Osteoblast (primary cell): ENCODE measurements around the gene CCDC13. TPM values are rescaled to one million over a fixed set of nuclear protein-coding genes. Genes with fewer than 3 reads are reported as not detected.
A peak's percentile ranks its signal among the peaks of the same experiment; 100 is the strongest.

Experiments
- DNase-seq: peaks from one replicate; pipeline ENCODE4 v3.0.0; 2011; ENCODE audit warnings: low spot score, mixed read lengths; ENCODE audit not compliant: insufficient read length; ENCODE audit errors: missing footprints
- H2AFZ ChIP-seq: 2 replicates; pipeline ENCODE4 v1.6.0; 2011; ENCODE audit warnings: mild to moderate bottlenecking, low read length
- H3K27ac ChIP-seq: 2 replicates; pipeline ENCODE4 v1.5.1; 2011; ENCODE audit warnings: mild to moderate bottlenecking, low read depth, low read length, moderate library complexity
- H3K27me3 ChIP-seq: 2 replicates; pipeline ENCODE4 v1.6.0; 2012; ENCODE audit warnings: mild to moderate bottlenecking, control low read depth, inconsistent platforms, low read length, moderate library complexity; ENCODE audit not compliant: insufficient read depth
- H3K36me3 ChIP-seq: 2 replicates; pipeline ENCODE4 v1.5.1; 2011; ENCODE audit warnings: mild to moderate bottlenecking, low read length, control low read depth, moderate library complexity; ENCODE audit not compliant: insufficient read depth
- H3K4me1 ChIP-seq: 2 replicates; pipeline ENCODE4 v1.5.1; 2011; ENCODE audit warnings: mild to moderate bottlenecking, low read length, control low read depth, moderate library complexity; ENCODE audit not compliant: insufficient read depth
- H3K4me2 ChIP-seq: 2 replicates; pipeline ENCODE4 v1.6.0; 2011; ENCODE audit warnings: mild to moderate bottlenecking, low read length; ENCODE audit not compliant: insufficient read depth
- H3K4me3 ChIP-seq: fragments of 200-600 bp; sonication (generic); 3 replicates; pipeline ENCODE4 v1.5.1; 2012; ENCODE audit warnings: mild to moderate bottlenecking, low read length, inconsistent platforms; ENCODE audit not compliant: insufficient read depth
- H3K79me2 ChIP-seq: 2 replicates; pipeline ENCODE4 v1.6.0; 2012; ENCODE audit warnings: mild to moderate bottlenecking, low read length, control low read depth, inconsistent platforms; ENCODE audit not compliant: insufficient read depth
- H3K9me3 ChIP-seq: 2 replicates; pipeline ENCODE4 v1.5.1; 2011; ENCODE audit warnings: low read depth, low read length, control low read depth
- H4K20me1 ChIP-seq: 2 replicates; pipeline ENCODE4 v1.6.0; 2012; ENCODE audit warnings: mild to moderate bottlenecking, low read length, control low read depth; ENCODE audit not compliant: insufficient read depth
- CTCF ChIP-seq: IDR thresholded peaks from 2 replicates; pipeline ENCODE4 v1.5.1; 2011; ENCODE audit warnings: mild to moderate bottlenecking, low read depth, low read length, moderate library complexity; ENCODE audit errors: extremely low read depth
- total RNA-seq: library from RNA; depleted of rRNA; stranded (reverse); fragments of >200 nt; gene quantifications from 2 replicates; pipeline ENCODE4 v1.2.3, GENCODE V29; 2012

CCDC13 gene
- total RNA-seq, 1 donor: 0.72 TPM

- Histone ChIP-seq H3K27me3 (peaks cover 6% of the 10 kb centered on the region), H3K36me3 (no peaks in the 10 kb centered on the region), H3K4me1 (no peaks in the 10 kb centered on the region), H3K9me3 (no peaks in the 10 kb centered on the region), H3K79me2 (no peaks in the 10 kb centered on the region), H4K20me1 (no peaks in the 10 kb centered on the region), H3K4me3 (no peak overlapping the region), H2AFZ (no peak overlapping the region), H3K27ac (no peak overlapping the region), H3K4me2 (no peak overlapping the region)
- no peak for DNase-seq
- TF ChIP-seq CTCF: no peak
Measured at GRCh38 chr3:42732196-42732828, 40.7 kb downstream of the CCDC13 start.

GRCh38 chr3:42731476-42732195, 41.4 kb downstream of the CCDC13 start:
- no peaks in the 10 kb centered on the region for H4K20me1 ChIP-seq
- H3K27ac ChIP-seq: no peak overlapping the region
- no peak overlapping the region for H2AFZ ChIP-seq
- no peak for TF ChIP-seq CTCF
- DNase-seq: no peak
- H3K27me3 ChIP-seq: peaks cover 6% of the 10 kb centered on the region
- no peak overlapping the region for H3K4me3 ChIP-seq
- H3K79me2 ChIP-seq: no peaks in the 10 kb centered on the region
- no peak overlapping the region for H3K4me2 ChIP-seq
- no peaks in the 10 kb centered on the region for H3K4me1 ChIP-seq
- H3K9me3 ChIP-seq: no peaks in the 10 kb centered on the region
- no peaks in the 10 kb centered on the region for H3K36me3 ChIP-seq

- no peaks in the 10 kb centered on the region for H3K36me3 ChIP-seq
- H3K9me3 ChIP-seq: no peaks in the 10 kb centered on the region
- H3K4me3 ChIP-seq: no peak overlapping the region
- no peak overlapping the region for H3K4me2 ChIP-seq
- no peak for TF ChIP-seq CTCF
- H3K4me1 ChIP-seq: no peaks in the 10 kb centered on the region
- H3K79me2 ChIP-seq: no peaks in the 10 kb centered on the region
- no peak overlapping the region for H2AFZ ChIP-seq
- H4K20me1 ChIP-seq: no peaks in the 10 kb centered on the region
- no peak for DNase-seq
- no peak overlapping the region for H3K27ac ChIP-seq
- peaks cover 6% of the 10 kb centered on the region for H3K27me3 ChIP-seq
Measured at GRCh38 chr3:42730706-42731420, 42.2 kb downstream of the CCDC13 start.

GRCh38 chr3:42730294-42730693, 42.8 kb downstream of the CCDC13 start:
- peaks cover 6% of the 10 kb centered on the region for H3K27me3 ChIP-seq
- H3K36me3 ChIP-seq: no peaks in the 10 kb centered on the region
- no peaks in the 10 kb centered on the region for H3K4me1 ChIP-seq
- no peaks in the 10 kb centered on the region for H3K79me2 ChIP-seq
- H3K27ac ChIP-seq: no peak overlapping the region
- no peaks in the 10 kb centered on the region for H3K9me3 ChIP-seq
- peak; percentile 36 for DNase-seq
- H3K4me3 ChIP-seq: no peak overlapping the region
- no peak for TF ChIP-seq CTCF
- no peak overlapping the region for H3K4me2 ChIP-seq
- no peaks in the 10 kb centered on the region for H4K20me1 ChIP-seq
- H2AFZ ChIP-seq: no peak overlapping the region
